HepG2 (cell line): Measurements from ENCODE around the gene CDH23. TPM values are rescaled to one million over a fixed set of nuclear protein-coding genes. Genes with fewer than 3 reads are reported as not detected.

Experiments
- ATAC-seq: fragments of 200-7000 bp; cut with Tn5 transposase; 3 replicates; pipeline ENCODE4 v1.9.1; 2020; ENCODE audit warnings: mild to moderate bottlenecking, moderate library complexity
- BruUV-seq: library from RNA; stranded (reverse); fragments of 400-500 nt; replicated peaks from 2 replicates; lab custom pipeline; 2021; lab: Mats Ljungman, UMichigan
- CTCF ChIA-PET: fragments of 300-600 bp; formaldehyde crosslinking; extraction: SDS; loops from one replicate; lab custom pipeline; 2021; ENCODE audit warnings: low total read pairs, inconsistent platforms, low intra/inter-chr PET ratio; lab: Yijun Ruan, JAX
- POLR2A ChIA-PET: fragments of 350-600 bp; sonication (Branson Sonifier 250); formaldehyde crosslinking; loops from one replicate; lab custom pipeline; 2020; ENCODE audit warnings: antibody characterized with exemption, inconsistent platforms; lab: Yijun Ruan, JAX
- DNase-seq: peaks from one replicate; pipeline ENCODE4 v3.0.0-alpha.2; 2015; ENCODE audit warnings: low spot score
- FAIRE-seq: peaks from 3 replicates; lab custom pipeline; 2011; peaks lifted over from hg19 to GRCh38; lab: Jason Lieb, UNC
- H2AFZ ChIP-seq: one replicate; pipeline ENCODE4 v1.6.1; 2011; ENCODE audit warnings: low read length, inconsistent platforms
- H3K27ac ChIP-seq: fragments of 300-600 bp; 3 replicates; pipeline ENCODE4 v1.8.0; 2011; ENCODE audit warnings: mixed run types, mild to moderate bottlenecking, mixed read lengths, low read length, inconsistent platforms; ENCODE audit not compliant: insufficient read depth; ENCODE audit errors: extremely low read length
- H3K27me3 ChIP-seq, 2 experiments: fragments of 200-600 bp in 1 of 2; 2 replicates in 1 of 2; 3 replicates in 1 of 2; pipeline versions ENCODE4 v1.6.0 to v1.8.0; 2011; ENCODE audit warnings: low read length in 2 of 2, mild to moderate bottlenecking in 2 of 2, moderate library complexity in 2 of 2, inconsistent platforms in 1 of 2; ENCODE audit not compliant: insufficient read depth in 2 of 2, control insufficient read depth in 1 of 2
- H3K36me3 ChIP-seq, 2 experiments: fragments of 200-600 bp in 1 of 2; replicated peaks in 1 of 2; 2 replicates in 1 of 2; 3 replicates in 1 of 2; pipeline versions ENCODE4 v1.5.1 to v1.8.0; 2011; ENCODE audit warnings: low read length in 2 of 2, inconsistent platforms in 1 of 2; ENCODE audit not compliant: insufficient read depth in 2 of 2, control insufficient read depth in 1 of 2
- H3K4me1 ChIP-seq: 2 replicates; pipeline ENCODE4 v1.5.1; 2012; ENCODE audit warnings: low read length, inconsistent platforms; ENCODE audit not compliant: insufficient read depth
- H3K4me2 ChIP-seq: 2 replicates; pipeline ENCODE4 v1.6.0; 2011; ENCODE audit warnings: low read depth, low read length, inconsistent platforms
- H3K4me3 ChIP-seq, 3 experiments: fragments of 200-600 bp in 1 of 3; sonication (generic), shearing (Covaris generic) in 1 of 3; replicated peaks in 1 of 3; 2 replicates each; pipeline ENCODE4 v1.5.1; 2011 to 2016; ENCODE audit warnings: low read length in 3 of 3, inconsistent platforms in 2 of 3, low read depth in 2 of 3, mild to moderate bottlenecking in 2 of 3, control low read depth in 1 of 3, mixed read lengths in 1 of 3; ENCODE audit not compliant: insufficient read depth in 1 of 3
- H3K79me2 ChIP-seq: one replicate; pipeline ENCODE4 v1.6.1; 2011; ENCODE audit warnings: low read length, inconsistent platforms; ENCODE audit not compliant: insufficient read depth
- H3K9ac ChIP-seq: 2 replicates; pipeline ENCODE4 v1.6.0; 2011; ENCODE audit warnings: mild to moderate bottlenecking, low read depth, low read length, inconsistent platforms; ENCODE audit not compliant: insufficient read depth
- H3K9me3 ChIP-seq: 2 replicates; pipeline ENCODE4 v1.5.1; 2012; ENCODE audit warnings: mild to moderate bottlenecking, low read length
- H4K20me1 ChIP-seq: 2 replicates; pipeline ENCODE4 v1.6.0; 2011; ENCODE audit warnings: inconsistent platforms, mild to moderate bottlenecking, low read length, moderate library complexity; ENCODE audit not compliant: insufficient read depth
- NR2F6 ChIP-seq, 2 experiments: IDR thresholded peaks; 2 replicates each; pipeline ENCODE4 v1.6.1; 2016; ENCODE audit warnings: antibody characterized with exemption in 1 of 2, mild to moderate bottlenecking in 1 of 2
- RAD21 ChIP-seq: fragments of 450-650 bp; formaldehyde crosslinking; IDR thresholded peaks from 2 replicates; pipeline ENCODE4 v1.5.0; 2020; ENCODE audit warnings: mild to moderate bottlenecking
- SMC3 ChIP-seq: IDR thresholded peaks from 2 replicates; pipeline ENCODE4 v1.6.1; 2011; ENCODE audit warnings: low read length, improper control_type of control experiment
- STAG1 ChIP-seq: sonication (generic); formaldehyde crosslinking; IDR thresholded peaks from 2 replicates; pipeline ENCODE4 v1.4.0; 2020; ENCODE audit warnings: missing genetic modification reagents
- XRCC5 ChIP-seq: fragments of 200-400 bp; formaldehyde crosslinking; optimal IDR thresholded peaks from 2 replicates; pipeline ENCODE3; 2017; ENCODE audit warnings: mild to moderate bottlenecking, low read length
- YY1 ChIP-seq: IDR thresholded peaks from 2 replicates; pipeline ENCODE4 v1.6.1; 2011; ENCODE audit warnings: low read length, low read depth, moderate library complexity, mild to moderate bottlenecking; ENCODE audit not compliant: insufficient read depth, insufficient replicate concordance
- ZNF121 ChIP-seq: sonication (generic); formaldehyde crosslinking; IDR thresholded peaks from 2 replicates; pipeline ENCODE4 v1.5.0; 2020; ENCODE audit warnings: mild to moderate bottlenecking, missing genetic modification reagents
- ZNF550 ChIP-seq: sonication (generic); formaldehyde crosslinking; IDR thresholded peaks from 2 replicates; pipeline ENCODE4 v1.4.0; 2020; ENCODE audit warnings: mild to moderate bottlenecking, missing genetic modification reagents, borderline replicate concordance
- ZNF672 ChIP-seq: sonication (generic); formaldehyde crosslinking; IDR thresholded peaks from 2 replicates; pipeline ENCODE4 v1.8.1; 2022; ENCODE audit warnings: missing genetic modification reagents
- WGBS: methylation state at CpG from one replicate; pipeline ENCODE4 v1.1.6; 2017; ENCODE audit warnings: low lambda C conversion rate; 5-methylcytosine and 5-hydroxymethylcytosine counted together
- in situ Hi-C: cut with HindIII; loops from 2 replicates; pipeline ENCODE4 v1.10.0; 2017; ENCODE audit warnings: low pct_unique_long_range_greater_than_20kb; ENCODE audit not compliant: extremely low pct_ligation_motif_present
- intact Hi-C: fragments of 100-400 bp; cut with micrococcal nuclease; formaldehyde crosslinking; loops from one replicate; pipeline ENCODE4 v1.10.0; 2022; ENCODE audit not compliant: unreplicated experiment
- polyA plus RNA-seq, 8 experiments: library from polyadenylated mRNA; depleted of rRNA in 3 of 8; stranded (reverse) in 7 of 8; unstranded in 1 of 8; fragments of >200 nt; fragmentation: Illumina TruSeq in 4 of 8; extraction: Trizol in 4 of 8; gene quantifications; 2 replicates each; pipeline versions ENCODE4 v1.2.1 to v1.2.3, GENCODE V29; 2011 to 2016; ENCODE audit warnings: low read depth in 4 of 8, missing spikeins in 1 of 8, mixed read lengths in 1 of 8; ENCODE audit not compliant: insufficient read depth in 1 of 8
- total RNA-seq, 5 experiments: library from RNA; depleted of rRNA; stranded (reverse); fragments of >200 nt; fragmentation: Illumina TruSeq; extraction: Trizol; gene quantifications; 2 replicates each; pipeline ENCODE4 v1.2.3, GENCODE V29; 2016; ENCODE audit warnings: low read depth in 1 of 5
- TF ChIP-seq, protein P1 (sequence below): IDR thresholded peaks from 2 replicates; pipeline ENCODE4 v1.6.1; 2012; ENCODE audit warnings: inconsistent platforms
- TF ChIP-seq, protein P2 (sequence below): sonication (generic); formaldehyde crosslinking; IDR thresholded peaks from 2 replicates; pipeline ENCODE4 v1.5.0; 2020; ENCODE audit warnings: mild to moderate bottlenecking, missing genetic modification reagents, moderate library complexity

Gene CDH23
- total and polyA plus RNA-seq, 2 of the 13 experiments (the other 11 are each of a cell fraction or from before 2014, with no cell fraction given) = 0.13 TPM; not detected in 1

- CTCF ChIA-PET = interaction anchor here (0.8 to 2.2 kb wide), 6 partner anchors 186 to 266 kb away, joined by 3 to 29 read pairs (median 6); partner anchors contain the start of gene SLC29A3
- ATAC-seq (peak; percentile 75), FAIRE-seq (peak; percentile 32), DNase-seq (peak; percentile 53)
- H3K4me2 ChIP-seq = no peak overlapping the region
- TF ChIP-seq XRCC5 (peak; percentile 71), ZNF550 (no peak), SMC3 (peak; percentile 92), YY1 (no peak), ZNF672 (CRISPR knock-in tag) (peak; percentile 98), STAG1 (CRISPR knock-in tag) (peak; percentile 75), NR2F6 (IDR thresholded peaks at IDR 0.05) (peak; percentile 49), NR2F6 (CRISPR knock-in tag; IDR thresholded peaks at IDR 0.05) (no peak), RAD21 (CRISPR knock-in tag) (peak; percentile 70), ZNF121 (CRISPR knock-in tag) (peak; percentile 60; the same call in 1 of the 2 replicates)
- TF ChIP-seq, protein P1, sequence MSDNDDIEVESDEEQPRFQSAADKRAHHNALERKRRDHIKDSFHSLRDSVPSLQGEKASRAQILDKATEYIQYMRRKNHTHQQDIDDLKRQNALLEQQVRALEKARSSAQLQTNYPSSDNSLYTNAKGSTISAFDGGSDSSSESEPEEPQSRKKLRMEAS = no peak
- TF ChIP-seq, protein P2, sequence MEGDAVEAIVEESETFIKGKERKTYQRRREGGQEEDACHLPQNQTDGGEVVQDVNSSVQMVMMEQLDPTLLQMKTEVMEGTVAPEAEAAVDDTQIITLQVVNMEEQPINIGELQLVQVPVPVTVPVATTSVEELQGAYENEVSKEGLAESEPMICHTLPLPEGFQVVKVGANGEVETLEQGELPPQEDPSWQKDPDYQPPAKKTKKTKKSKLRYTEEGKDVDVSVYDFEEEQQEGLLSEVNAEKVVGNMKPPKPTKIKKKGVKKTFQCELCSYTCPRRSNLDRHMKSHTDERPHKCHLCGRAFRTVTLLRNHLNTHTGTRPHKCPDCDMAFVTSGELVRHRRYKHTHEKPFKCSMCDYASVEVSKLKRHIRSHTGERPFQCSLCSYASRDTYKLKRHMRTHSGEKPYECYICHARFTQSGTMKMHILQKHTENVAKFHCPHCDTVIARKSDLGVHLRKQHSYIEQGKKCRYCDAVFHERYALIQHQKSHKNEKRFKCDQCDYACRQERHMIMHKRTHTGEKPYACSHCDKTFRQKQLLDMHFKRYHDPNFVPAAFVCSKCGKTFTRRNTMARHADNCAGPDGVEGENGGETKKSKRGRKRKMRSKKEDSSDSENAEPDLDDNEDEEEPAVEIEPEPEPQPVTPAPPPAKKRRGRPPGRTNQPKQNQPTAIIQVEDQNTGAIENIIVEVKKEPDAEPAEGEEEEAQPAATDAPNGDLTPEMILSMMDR (CRISPR knock-in tag) = peak; percentile 82
- in situ Hi-C loops (loop anchor here (5.0 to 10.0 kb wide), 2 partner anchors 185 to 253 kb away; partner anchors contain the start of gene SLC29A3), intact Hi-C loops (loop anchor here (1.0 kb wide), 3 partner anchors 186 to 256 kb away; partner anchors contain the start of gene SLC29A3)
- H3K79me2 ChIP-seq = no peaks in the 10 kb centered on the region
- H3K36me3 ChIP-seq = no peaks in the 10 kb centered on the region
- H3K4me3 ChIP-seq = no peak overlapping the region
- no peak overlapping the region for H3K9ac ChIP-seq
- H3K27me3 ChIP-seq = peaks cover 3 to 27% of the 10 kb centered on the region in 2 experiments; a peak in 3 of 5 replicates
- 1% methylated on average over 5 of the region's 6 CpGs for WGBS
- POLR2A ChIA-PET = interaction anchor here (1.0 kb wide), 1 partner anchor 236 kb away, joined by 3 read pairs; no protein-coding TSS in a partner anchor
- no peak overlapping the region for H3K27ac ChIP-seq
- H3K4me1 ChIP-seq = no peaks in the 10 kb centered on the region
- BruUV-seq = no TSS peak
- no peaks in the 10 kb centered on the region for H4K20me1 ChIP-seq
- H2AFZ ChIP-seq = no peak overlapping the region
- H3K9me3 ChIP-seq = no peaks in the 10 kb centered on the region
Measured at GRCh38 chr10:71569775-71570588, 173.3 kb downstream of the CDH23 start.
